RWPE2 (cell line): ENCODE data around the gene CBLC.

Source experiments
- ATAC-seq: fragments of 200-7000 bp; cut with Tn5 transposase; 3 replicates; pipeline ENCODE4 v1.9.1; 2021; ENCODE audit warnings: low read depth
- DNase-seq: peaks from one replicate; pipeline ENCODE4 v3.0.0-alpha.2; 2020; ENCODE audit warnings: low spot score
- H3K27ac ChIP-seq: fragments of 450-650 bp; 2 replicates; pipeline ENCODE4 v1.5.1; 2017; ENCODE audit warnings: mild to moderate bottlenecking; ENCODE audit not compliant: poor library complexity, severe bottlenecking
- H3K27me3 ChIP-seq: fragments of 250-450 bp; sonication (Bioruptor Pico); 2 replicates; pipeline ENCODE4 v1.5.1; 2021; ENCODE audit warnings: mild to moderate bottlenecking, moderate library complexity; ENCODE audit not compliant: insufficient read depth, poor library complexity, severe bottlenecking
- H3K36me3 ChIP-seq: fragments of 250-450 bp; sonication (Bioruptor Pico); 2 replicates; pipeline ENCODE4 v1.5.1; 2020; ENCODE audit warnings: low read depth, mild to moderate bottlenecking, moderate library complexity
- H3K4me1 ChIP-seq: fragments of 250-450 bp; sonication (Bioruptor Pico); 2 replicates; pipeline ENCODE4 v1.5.1; 2021; ENCODE audit warnings: mild to moderate bottlenecking, moderate library complexity; ENCODE audit not compliant: insufficient read depth, poor library complexity, severe bottlenecking
- H3K4me3 ChIP-seq: fragments of 250-450 bp; sonication (Bioruptor Pico); 2 replicates; pipeline ENCODE4 v1.5.1; 2021; ENCODE audit warnings: mild to moderate bottlenecking, moderate library complexity; ENCODE audit not compliant: severe bottlenecking
- H3K9me3 ChIP-seq: fragments of 250-450 bp; sonication (Bioruptor Pico); 2 replicates; pipeline ENCODE4 v1.5.1; 2021; ENCODE audit warnings: mild to moderate bottlenecking, moderate library complexity; ENCODE audit not compliant: severe bottlenecking
- TF ChIP-seq, protein P1 (sequence below): fragments of 450-650 bp; IDR thresholded peaks from one replicate; pipeline ENCODE4 v1.5.1; 2017; ENCODE audit warnings: mild to moderate bottlenecking, moderate library complexity; ENCODE audit not compliant: poor library complexity, severe bottlenecking

The CBLC gene

DNA sequence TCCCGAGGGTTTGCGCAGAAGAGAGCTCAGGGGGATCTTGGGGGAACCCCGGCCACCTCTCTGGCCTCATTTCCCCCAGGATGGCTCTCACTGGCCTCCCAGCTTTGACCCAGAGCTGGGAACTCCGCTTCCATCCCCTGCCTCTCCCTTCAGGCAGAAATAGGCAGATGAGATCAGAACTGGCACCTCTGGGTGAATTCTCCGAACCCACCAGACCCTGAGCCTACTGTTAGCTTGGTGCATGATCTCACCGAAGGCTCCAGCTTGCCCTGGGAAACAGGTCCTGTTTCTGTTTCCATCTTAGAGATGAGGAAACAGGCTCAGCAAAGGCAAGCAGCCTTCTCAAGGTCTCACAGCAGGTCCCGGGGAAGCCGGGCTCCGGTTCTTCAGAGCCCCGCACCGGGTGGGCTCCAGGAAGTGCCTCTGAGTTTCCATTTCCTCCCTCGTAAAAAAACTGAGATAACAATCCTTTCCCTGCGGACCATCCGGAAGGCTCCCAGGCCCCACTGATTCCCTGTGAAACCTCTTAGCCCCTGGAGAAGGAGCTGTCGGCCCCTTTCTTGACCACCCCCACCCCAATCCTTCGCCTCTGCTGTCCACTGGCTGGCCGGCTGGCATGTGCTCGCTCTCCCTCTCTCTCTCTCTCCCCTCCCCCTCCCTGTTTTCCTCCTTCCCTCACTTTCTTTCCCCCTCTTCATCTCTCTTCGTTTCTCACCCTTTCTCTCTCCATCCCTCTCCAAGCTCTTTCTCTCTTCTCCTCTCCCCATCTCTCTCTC lies 70.5 kb downstream of the CBLC start:
- Histone ChIP-seq H3K4me1 (no peaks in the 10 kb centered on the region), H3K9me3 (no peaks in the 10 kb centered on the region), H3K27me3 (no peaks in the 10 kb centered on the region), H3K4me3 (peak overlapping the region; percentile 100), H3K36me3 (no peaks in the 10 kb centered on the region), H3K27ac (peak overlapping the region; percentile 73)
- TF ChIP-seq, protein P1, sequence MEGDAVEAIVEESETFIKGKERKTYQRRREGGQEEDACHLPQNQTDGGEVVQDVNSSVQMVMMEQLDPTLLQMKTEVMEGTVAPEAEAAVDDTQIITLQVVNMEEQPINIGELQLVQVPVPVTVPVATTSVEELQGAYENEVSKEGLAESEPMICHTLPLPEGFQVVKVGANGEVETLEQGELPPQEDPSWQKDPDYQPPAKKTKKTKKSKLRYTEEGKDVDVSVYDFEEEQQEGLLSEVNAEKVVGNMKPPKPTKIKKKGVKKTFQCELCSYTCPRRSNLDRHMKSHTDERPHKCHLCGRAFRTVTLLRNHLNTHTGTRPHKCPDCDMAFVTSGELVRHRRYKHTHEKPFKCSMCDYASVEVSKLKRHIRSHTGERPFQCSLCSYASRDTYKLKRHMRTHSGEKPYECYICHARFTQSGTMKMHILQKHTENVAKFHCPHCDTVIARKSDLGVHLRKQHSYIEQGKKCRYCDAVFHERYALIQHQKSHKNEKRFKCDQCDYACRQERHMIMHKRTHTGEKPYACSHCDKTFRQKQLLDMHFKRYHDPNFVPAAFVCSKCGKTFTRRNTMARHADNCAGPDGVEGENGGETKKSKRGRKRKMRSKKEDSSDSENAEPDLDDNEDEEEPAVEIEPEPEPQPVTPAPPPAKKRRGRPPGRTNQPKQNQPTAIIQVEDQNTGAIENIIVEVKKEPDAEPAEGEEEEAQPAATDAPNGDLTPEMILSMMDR, result no peak
- DNase-seq (no peak), ATAC-seq (no peak; the same call in 2 of the 3 replicates)

DNA sequence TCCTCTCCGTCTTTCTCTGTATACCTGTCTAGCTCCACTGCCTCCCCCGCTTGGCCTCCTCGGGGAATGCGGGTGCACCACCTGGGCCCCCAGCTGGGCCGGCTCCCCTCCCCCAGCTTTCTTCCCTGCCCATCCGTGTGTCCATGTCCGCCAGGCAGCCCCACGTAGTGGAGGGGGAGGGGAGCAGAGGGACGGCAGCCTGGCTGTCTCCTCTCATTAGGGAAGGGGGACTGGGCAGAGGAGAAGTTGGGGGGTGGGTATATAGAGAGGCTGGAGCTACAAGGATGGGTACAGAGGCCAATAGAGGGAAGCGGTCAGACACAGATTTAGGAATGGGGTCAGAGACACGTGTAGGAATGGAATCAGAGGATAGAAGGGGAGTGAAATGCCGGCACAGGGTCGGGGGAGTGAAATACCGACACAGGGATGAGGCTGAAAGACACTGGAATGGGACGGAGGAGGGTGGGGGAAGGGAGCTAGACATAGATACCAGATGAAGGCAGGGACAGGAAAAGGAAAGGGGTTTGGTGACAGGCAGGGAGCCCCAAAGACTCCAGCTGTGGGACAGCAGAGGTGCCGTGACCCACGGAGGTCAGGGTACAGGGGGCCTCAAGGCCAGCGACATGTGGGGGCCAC lies 71.2 kb downstream of the CBLC start:
- DNase-seq (no peak), ATAC-seq (no peak)
- Histone ChIP-seq H3K27me3 (no peaks in the 10 kb centered on the region), H3K4me3 (no peak overlapping the region), H3K36me3 (peaks cover 4% of the 10 kb centered on the region; the same call in 1 of the 2 replicates), H3K27ac (no peak overlapping the region), H3K9me3 (no peaks in the 10 kb centered on the region), H3K4me1 (no peaks in the 10 kb centered on the region)
- TF ChIP-seq, protein P1, result no peak
